ENCODE measurements around the gene HBZ. TPM values are rescaled to one million over a fixed set of nuclear protein-coding genes. Genes with fewer than 3 reads are reported as not detected.
"Not testable (repeated sequence)": the region's sequence is repeated elsewhere in the genome, so short reads cannot be mapped to it uniquely, and the experiment has no call there.

The HBZ gene
- polyA plus RNA-seq, 1 donor: 0.30 TPM

- no peak for DNase-seq
These were observed 20.3 kb upstream of the HBZ start for GRCh38 chr16:132120-132519.

DNA sequence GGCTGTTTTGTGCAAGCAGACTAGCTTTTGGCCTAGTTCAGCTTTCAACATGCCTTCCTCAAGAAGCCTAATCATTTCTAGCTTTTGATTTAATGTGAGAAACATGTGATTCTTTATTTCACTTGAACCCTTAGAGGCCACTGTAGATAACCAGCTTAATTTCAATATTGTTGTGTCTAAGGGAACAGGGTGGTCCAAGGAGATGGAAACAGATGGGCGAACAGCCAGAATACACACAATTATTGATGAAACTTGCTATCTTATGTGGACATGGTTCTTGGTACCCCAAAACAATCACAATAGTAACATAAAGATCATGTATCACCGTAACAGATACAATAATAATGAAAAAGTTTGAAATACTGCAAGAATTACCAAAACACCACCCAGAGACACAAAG is 18.7 kb upstream of the HBZ start:
- no peak for DNase-seq

DNA sequence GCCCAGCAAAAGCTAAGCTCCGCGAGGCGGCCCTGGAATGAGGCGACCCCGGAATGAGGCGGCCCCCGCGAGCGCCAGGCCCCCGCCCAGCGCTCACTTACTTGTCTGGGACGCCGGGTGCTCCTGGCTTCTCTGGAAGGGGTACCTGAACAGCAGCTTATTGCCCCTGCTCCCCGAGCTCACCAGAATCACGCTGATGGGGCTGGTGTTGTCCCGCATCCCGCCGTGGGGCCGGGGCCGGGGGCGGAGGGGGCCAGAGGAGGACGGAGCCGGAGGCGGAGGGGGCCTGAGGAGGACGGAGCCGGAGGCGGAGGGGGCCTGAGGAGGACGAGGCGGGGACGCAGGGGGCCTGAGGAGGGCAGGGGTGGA is 14.4 kb upstream of the HBZ start:
- DNase-seq: no peak

DNA sequence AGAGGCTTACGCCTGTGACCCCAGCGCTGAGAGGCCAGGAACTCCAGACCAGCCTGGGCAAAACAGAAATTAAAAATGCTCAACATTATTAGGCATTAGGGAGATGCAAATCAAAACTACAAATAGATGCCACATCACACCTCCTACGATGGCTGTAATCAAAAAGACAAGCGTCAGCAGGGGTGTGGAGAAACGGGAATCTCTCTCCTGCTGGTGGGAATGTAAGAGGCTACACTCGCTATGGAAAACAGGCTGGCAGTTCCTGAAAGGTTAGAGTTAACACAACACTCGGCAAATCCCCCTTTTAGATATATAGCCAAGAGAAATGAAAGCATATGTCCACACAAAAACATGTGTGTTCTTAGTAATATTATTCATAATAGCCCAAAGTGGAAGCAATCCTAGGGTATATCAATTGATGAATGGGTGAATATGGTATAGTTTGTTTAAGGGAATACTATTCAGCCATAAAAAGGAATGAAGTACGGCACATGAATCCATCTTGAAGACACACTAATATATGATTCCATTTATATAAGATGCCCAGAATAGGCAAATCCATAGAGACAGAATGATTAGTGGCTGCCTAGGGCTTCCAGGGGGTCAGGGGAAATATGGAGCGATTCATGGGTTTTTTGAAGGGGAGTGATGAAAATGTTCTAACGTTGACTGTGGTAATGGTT is 12.1 kb upstream of the HBZ start:
- no peak for DNase-seq

DNA sequence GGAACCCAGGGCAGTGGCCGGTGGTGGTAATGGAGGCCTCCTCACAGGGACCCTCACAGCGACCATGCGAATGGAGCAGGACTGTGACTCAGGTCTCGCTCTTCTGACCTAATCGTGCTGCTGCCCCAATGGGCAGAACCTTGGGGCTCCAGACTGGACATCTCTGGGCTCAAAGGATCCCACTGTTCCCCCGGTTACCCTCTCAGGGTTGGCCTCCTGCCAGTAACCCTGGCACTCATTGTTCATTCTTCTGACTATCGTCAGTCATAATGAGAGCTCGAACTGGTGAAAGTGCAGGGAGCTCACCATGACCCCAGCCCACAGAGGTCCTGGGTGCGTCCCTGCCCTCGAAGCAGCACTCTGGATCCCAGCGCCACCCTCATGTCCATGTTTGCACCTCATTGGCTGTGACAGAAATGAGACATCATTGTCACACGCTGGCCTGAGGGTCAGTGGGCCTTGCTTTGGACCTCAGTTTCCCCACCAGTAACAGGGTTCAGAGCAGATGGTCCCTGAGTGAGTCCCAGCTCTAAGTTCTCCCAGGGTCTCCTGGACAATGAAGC is 10.0 kb upstream of the HBZ start:
- DNase-seq: no peak

GRCh38 chr16:143047-143446 is 9.4 kb upstream of the HBZ start:
- DNase-seq: no peak

GRCh38 chr16:143456-143855 is 9.0 kb upstream of the HBZ start:
- DNase-seq: no peak

DNA sequence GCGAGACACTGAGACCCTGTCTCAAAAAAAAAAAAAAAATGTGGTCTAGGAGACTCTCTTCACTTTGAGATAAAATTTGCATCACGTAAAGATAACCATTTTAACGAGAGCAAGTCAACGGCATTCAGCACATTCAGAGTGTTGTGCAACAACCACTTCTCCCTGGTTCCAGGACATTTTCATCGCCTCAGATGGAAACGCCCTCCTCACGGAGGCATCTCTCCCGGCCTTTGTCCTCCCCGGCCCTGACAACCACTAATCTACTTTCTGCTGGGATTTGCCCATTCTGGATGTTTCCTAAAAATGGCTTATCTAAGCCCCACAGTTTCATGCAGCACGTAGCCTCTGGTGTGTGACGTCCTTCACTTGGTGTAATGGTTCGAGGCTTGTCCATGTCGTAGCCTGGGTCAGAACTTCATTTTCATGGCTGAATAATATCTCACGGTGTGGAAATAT is 7.6 kb upstream of the HBZ start:
- DNase-seq: no peak

DNA sequence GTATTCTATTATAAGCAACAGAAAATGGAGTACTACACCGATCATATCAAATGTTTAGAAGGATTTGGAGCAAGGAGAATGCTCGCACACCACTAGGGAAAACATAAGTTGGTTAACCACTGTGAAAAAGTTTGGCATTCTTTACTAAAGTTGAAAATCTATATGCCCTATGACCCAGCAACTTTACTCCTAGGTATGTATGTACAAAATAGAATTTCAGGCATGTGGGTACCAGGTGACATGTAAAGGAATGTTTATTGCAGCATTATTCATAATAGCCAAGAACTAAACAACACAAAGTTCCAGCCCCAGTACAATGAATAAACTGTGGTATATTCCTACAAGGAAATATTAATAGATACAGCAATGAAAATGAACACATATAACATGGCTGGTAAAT is 5.8 kb upstream of the HBZ start:
- no peak for DNase-seq

GRCh38 chr16:149024-149660 is 3.3 kb upstream of the HBZ start:
- DNase-seq: no peak

- not testable (repeated sequence) for DNase-seq
These were observed 681 bp downstream of the HBZ start for GRCh38 chr16:153129-153521.

- DNase-seq: not testable (repeated sequence)
These were observed 1.2 kb downstream of the HBZ start for GRCh38 chr16:153550-154216.

- DNase-seq: no peak
These were observed 2.0 kb downstream of the HBZ start for GRCh38 chr16:154217-155030.

DNA sequence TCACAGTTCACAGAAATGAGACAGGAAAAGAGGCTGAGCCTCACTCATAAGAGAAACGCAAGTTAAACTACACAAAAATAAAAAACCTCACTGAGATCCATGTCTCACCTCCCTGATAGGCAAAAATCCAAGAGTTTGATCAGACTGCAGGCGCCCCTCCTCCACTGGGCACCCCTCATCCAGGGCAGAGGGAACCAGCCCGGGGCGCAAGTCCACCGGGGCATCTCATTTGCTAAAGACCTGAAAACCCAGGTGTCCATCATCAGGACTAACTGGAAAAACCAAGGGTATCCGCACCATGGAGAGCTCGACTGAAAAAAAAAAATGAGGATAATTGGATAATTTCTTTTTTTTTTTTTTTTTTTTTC is 2.6 kb downstream of the HBZ start:
- no peak for DNase-seq

DNA sequence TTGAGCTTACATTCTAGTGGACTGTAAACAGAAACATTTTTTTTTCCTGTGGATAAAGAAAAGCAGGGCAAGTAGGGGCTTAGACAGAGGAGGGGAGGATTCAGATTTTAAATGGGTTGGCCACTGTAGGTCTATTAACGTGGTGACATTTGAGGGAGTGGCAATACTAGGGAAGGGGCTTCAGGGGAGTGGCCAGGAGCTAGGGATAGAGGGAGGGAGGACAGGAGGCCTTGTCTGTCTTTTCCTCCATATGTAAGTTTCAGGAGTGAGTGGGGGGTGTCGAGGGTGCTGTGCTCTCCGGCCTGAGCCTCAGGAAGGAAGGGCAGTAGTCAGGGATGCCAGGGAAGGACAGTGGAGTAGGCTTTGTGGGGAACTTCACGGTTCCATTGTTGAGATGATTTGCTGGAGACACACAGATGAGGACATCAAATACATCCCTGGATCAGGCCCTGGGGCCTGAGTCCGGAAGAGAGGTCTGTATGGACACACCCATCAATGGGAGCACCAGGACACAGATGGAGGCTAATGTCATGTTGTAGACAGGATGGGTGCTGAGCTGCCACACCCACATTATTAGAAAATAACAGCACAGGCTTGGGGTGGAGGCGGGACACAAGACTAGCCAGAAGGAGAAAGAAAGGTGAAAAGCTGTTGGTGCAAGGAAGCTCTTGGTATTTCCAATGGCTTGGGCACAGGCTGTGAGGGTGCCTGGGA is 6.8 kb downstream of the HBZ start:
- DNase-seq: no peak

DNA sequence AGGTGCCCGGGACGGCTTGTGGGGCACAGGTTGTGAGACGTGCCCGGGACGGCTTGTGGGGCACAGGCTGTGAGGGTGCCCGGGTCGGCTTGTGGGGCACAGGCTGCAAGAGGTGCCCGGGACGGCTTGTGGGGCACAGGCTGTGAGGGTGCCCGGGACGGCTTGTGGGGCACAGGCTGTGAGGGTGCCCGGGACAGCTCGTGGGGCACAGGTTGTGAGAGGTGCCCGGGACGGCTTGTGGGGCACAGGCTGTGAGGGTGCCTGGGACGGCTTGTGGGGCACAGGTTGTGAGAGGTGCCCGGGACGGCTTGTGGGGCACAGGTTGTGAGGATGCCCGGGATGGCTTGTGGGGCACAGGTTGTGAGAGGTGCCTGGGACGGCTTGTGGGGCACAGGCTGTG is 7.8 kb downstream of the HBZ start:
- DNase-seq: not testable (repeated sequence)

DNA sequence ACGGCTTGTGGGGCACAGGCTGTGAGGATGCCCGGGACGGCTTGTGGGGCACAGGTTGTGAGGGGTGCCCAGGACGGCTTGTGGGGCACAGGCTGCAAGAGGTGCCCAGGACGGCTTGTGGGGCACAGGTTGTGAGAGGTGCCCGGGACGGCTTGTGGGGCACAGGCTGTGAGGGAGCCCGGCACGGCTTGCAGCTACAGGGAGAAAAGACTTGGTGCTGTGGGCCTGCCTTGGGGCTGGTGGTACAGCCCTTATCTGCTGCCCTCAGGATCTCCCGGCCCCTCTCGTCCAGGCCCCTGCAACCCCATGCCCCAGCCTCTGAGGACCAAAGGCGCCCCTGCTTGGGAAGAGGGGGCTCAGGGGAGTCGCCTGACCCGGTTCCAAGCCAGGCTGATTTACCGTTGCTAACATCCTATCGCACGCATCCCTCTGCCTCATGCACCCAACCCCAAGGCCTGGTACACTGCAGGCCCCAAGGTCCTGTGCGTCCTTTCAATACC is 8.3 kb downstream of the HBZ start:
- DNase-seq: no peak

- no peak for DNase-seq
These were observed 10.0 kb downstream of the HBZ start for GRCh38 chr16:162271-162991.

GRCh38 chr16:163139-163538 is 10.7 kb downstream of the HBZ start:
- DNase-seq: not testable (repeated sequence)

DNA sequence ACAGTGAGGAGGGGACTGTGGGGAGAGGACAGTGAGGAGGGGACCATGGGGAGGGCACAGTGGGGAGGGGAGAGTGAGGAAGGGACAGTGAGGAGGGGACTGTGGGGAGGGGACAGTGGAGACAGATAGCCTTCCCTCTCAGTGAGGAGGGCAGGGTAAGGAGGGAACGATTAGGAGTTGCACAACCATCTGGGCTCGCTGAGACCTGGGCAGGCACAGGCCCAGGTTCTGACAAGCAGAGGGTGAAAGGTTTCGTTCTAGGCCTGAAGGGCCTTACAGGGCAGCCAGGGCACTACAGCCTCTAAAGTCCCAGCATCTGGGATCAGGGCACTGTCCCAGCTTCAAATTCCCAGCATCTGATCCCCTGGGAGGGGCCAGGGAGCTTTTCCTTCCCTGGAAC is 11.3 kb downstream of the HBZ start:
- DNase-seq: not testable (repeated sequence)
